ENCODE measurements around the gene SSH2.

SSH2 gene

GRCh38 chr17:29593591-29594518 lies 336.2 kb downstream of the SSH2 start:
- H3K4me3 ChIP-seq (ENCODE audit: low read depth, low read length): peak overlapping the region; percentile 63
- ChIA-PET POLR2A (no interaction called here), CTCF (interaction anchor here (1.0 to 5.0 kb wide), 9 partner anchors 11 to 499 kb away, joined by 4 to 103 read pairs (median 16); no protein-coding TSS in a partner anchor)
- no peak for DNase-seq (ENCODE audit: low read depth, low spot score)
- TF ChIP-seq CTCF (IDR thresholded peaks at IDR 0.05; ENCODE audit: insufficient read depth, low read length, missing control alignments): peak; percentile 32

GRCh38 chr17:29592850-29593551 lies 337.0 kb downstream of the SSH2 start, which contains the start of gene ANKRD13B:
Gene ANKRD13B, plus strand, starts transcription at chr17:29593132. Its CDS starts 490 bp downstream, at chr17:29593622.
- TF ChIP-seq CTCF (IDR thresholded peaks at IDR 0.05; ENCODE audit: insufficient read depth, low read length, missing control alignments): no peak
- POLR2A ChIA-PET: no interaction called here

GRCh38 chr17:29591737-29592608 lies 338.1 kb downstream of the SSH2 start:
- ChIA-PET CTCF (interaction anchor here (0.6 to 5.0 kb wide), 22 partner anchors 9 to 501 kb away, joined by 3 to 103 read pairs (median 6); partner anchors contain the start of genes ABHD15 and SSH2), POLR2A (interaction anchor here (0.5 to 1.0 kb wide), 2 partner anchors 22 to 297 kb away, joined by 3 read pairs; no protein-coding TSS in a partner anchor)
- TF ChIP-seq CTCF (IDR thresholded peaks at IDR 0.05; ENCODE audit: insufficient read depth, low read length, missing control alignments): peak; percentile 99
- peak overlapping the region; percentile 59 for H3K4me3 ChIP-seq (ENCODE audit: low read depth, low read length)
- DNase-seq (ENCODE audit: low read depth, low spot score): no peak

More at GRCh38 chr17:29592850-29593551, 337.0 kb downstream of the SSH2 start, which contains the start of gene ANKRD13B:
- H3K4me3 ChIP-seq (ENCODE audit: low read depth, low read length): peak within 1 kb of the TSS; percentile 63
- no peak for DNase-seq (ENCODE audit: low read depth, low spot score)
- CTCF ChIA-PET: interaction anchor here (0.9 to 5.0 kb wide), 22 partner anchors 8 to 500 kb away, joined by 3 to 103 read pairs (median 7); partner anchors contain the start of gene ABHD15

GRCh38 chr17:29591146-29591736 lies 338.8 kb downstream of the SSH2 start:
- H3K4me3 ChIP-seq (ENCODE audit: low read depth, low read length): peak overlapping the region; percentile 59
- ChIA-PET POLR2A (interaction anchor here (0.5 to 1.0 kb wide), 2 partner anchors 22 to 297 kb away, joined by 3 read pairs; no protein-coding TSS in a partner anchor), CTCF (interaction anchor here (0.7 to 5.0 kb wide), 18 partner anchors 9 to 501 kb away, joined by 3 to 103 read pairs (median 10); partner anchors contain the start of gene ABHD15)
- TF ChIP-seq CTCF (IDR thresholded peaks at IDR 0.05; ENCODE audit: insufficient read depth, low read length, missing control alignments): no peak
- no peak for DNase-seq (ENCODE audit: low read depth, low spot score)

- H3K4me3 ChIP-seq (ENCODE audit: low read depth, low read length): peak overlapping the region; percentile 59
- DNase-seq (ENCODE audit: low read depth, low spot score): no peak
- TF ChIP-seq CTCF (IDR thresholded peaks at IDR 0.05; ENCODE audit: insufficient read depth, low read length, missing control alignments): no peak
- ChIA-PET POLR2A (interaction anchor here (1.0 kb wide), 1 partner anchor 21 kb away, joined by 3 read pairs; no protein-coding TSS in a partner anchor), CTCF (interaction anchor here (0.7 to 5.0 kb wide), 13 partner anchors 10 to 498 kb away, joined by 3 to 103 read pairs (median 10); partner anchors contain the start of gene ABHD15)
These were observed 339.4 kb downstream of the SSH2 start for GRCh38 chr17:29590411-29591145.

Measured in AG04449 (cell line).